ENCODE data around the gene MRPL24.

Gene MRPL24

GRCh38 chr1:156707417-156708217, 33.3 kb downstream of the MRPL24 start:
- H3K27me3 ChIP-seq (ENCODE audit: insufficient read depth, low read length) = no peaks in the 10 kb centered on the region
- H3K36me3 ChIP-seq (ENCODE audit: insufficient read depth, low read length) = no peaks in the 10 kb centered on the region
- peak overlapping the region; percentile 60 for H2AFZ ChIP-seq (ENCODE audit: low read depth, low read length)
- peak overlapping the region; percentile 42 for H3K4me3 ChIP-seq (ENCODE audit: low read length)
- peaks cover 72% of the 10 kb centered on the region for H3K4me1 ChIP-seq (ENCODE audit: insufficient read depth, low read length)
- no peaks in the 10 kb centered on the region for H3K9me3 ChIP-seq (ENCODE audit: low read length)

- peak overlapping the region; percentile 60 for H2AFZ ChIP-seq (ENCODE audit: low read depth, low read length)
- no peaks in the 10 kb centered on the region for H3K27me3 ChIP-seq (ENCODE audit: insufficient read depth, low read length)
- H3K4me3 ChIP-seq (ENCODE audit: low read length) = peak overlapping the region; percentile 42
- H3K4me1 ChIP-seq (ENCODE audit: insufficient read depth, low read length) = peaks cover 72% of the 10 kb centered on the region
- no peaks in the 10 kb centered on the region for H3K36me3 ChIP-seq (ENCODE audit: insufficient read depth, low read length)
- no peaks in the 10 kb centered on the region for H3K9me3 ChIP-seq (ENCODE audit: low read length)
Measured at GRCh38 chr1:156706657-156707416, 34.1 kb downstream of the MRPL24 start.

- Histone ChIP-seq H2AFZ (ENCODE audit: low read depth, low read length) (peak overlapping the region; percentile 60), H3K9me3 (ENCODE audit: low read length) (no peaks in the 10 kb centered on the region), H3K4me1 (ENCODE audit: insufficient read depth, low read length) (peaks cover 72% of the 10 kb centered on the region)
Measured at GRCh38 chr1:156705918-156706656, 34.8 kb downstream of the MRPL24 start.

GRCh38 chr1:156705321-156705917, 35.5 kb downstream of the MRPL24 start, which contains the start of gene CRABP2:
CRABP2 (minus strand) TSS chr1:156705583; CDS start chr1:156705446, 137 bp downstream.
- H3K9me3 ChIP-seq (ENCODE audit: low read length) = no peaks in the 10 kb centered on the region

More at GRCh38 chr1:156705918-156706656, 34.8 kb downstream of the MRPL24 start:
- no peaks in the 10 kb centered on the region for H3K27me3 ChIP-seq (ENCODE audit: insufficient read depth, low read length)
- H3K36me3 ChIP-seq (ENCODE audit: insufficient read depth, low read length) = no peaks in the 10 kb centered on the region
- H3K4me3 ChIP-seq (ENCODE audit: low read length) = peak overlapping the region; percentile 42

DNA sequence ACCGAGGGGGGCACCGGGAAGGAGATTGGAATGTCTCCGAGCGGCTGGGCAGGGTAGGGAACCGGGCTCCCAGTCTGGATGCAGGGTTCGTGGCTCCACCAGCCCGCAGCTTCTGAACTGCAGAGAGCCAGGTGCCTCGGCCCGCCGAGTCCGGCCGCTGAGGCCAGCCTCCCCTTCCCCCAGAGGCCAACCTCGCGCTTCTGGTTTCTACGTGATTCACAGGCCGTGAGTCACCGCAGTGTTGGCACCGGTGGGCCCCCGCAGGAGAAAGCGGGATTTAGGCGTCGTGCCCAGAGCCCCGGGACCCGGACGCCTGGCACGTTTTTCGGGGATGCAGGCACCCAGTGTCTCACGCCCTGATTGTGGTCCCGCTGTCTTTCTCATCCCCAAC, 36.0 kb downstream of the MRPL24 start:
- Histone ChIP-seq H2AFZ (ENCODE audit: low read depth, low read length) (peak overlapping the region; percentile 60), H3K27me3 (ENCODE audit: insufficient read depth, low read length) (no peaks in the 10 kb centered on the region), H3K4me3 (ENCODE audit: low read length) (peak overlapping the region; percentile 42), H3K36me3 (ENCODE audit: insufficient read depth, low read length) (no peaks in the 10 kb centered on the region), H3K9me3 (ENCODE audit: low read length) (no peaks in the 10 kb centered on the region), H3K4me1 (ENCODE audit: insufficient read depth, low read length) (peaks cover 62% of the 10 kb centered on the region)

More at GRCh38 chr1:156705321-156705917, 35.5 kb downstream of the MRPL24 start, which contains the start of gene CRABP2:
- H3K4me3 ChIP-seq (ENCODE audit: low read length) = peak within 1 kb of the TSS; percentile 42
- no peaks in the 10 kb centered on the region for H3K36me3 ChIP-seq (ENCODE audit: insufficient read depth, low read length)
- H3K27me3 ChIP-seq (ENCODE audit: insufficient read depth, low read length) = no peaks in the 10 kb centered on the region
- peak within 1 kb of the TSS; percentile 60 for H2AFZ ChIP-seq (ENCODE audit: low read depth, low read length)
- peaks cover 67% of the 10 kb centered on the region for H3K4me1 ChIP-seq (ENCODE audit: insufficient read depth, low read length)

GRCh38 chr1:156704166-156704711, 36.6 kb downstream of the MRPL24 start:
- H3K4me1 ChIP-seq (ENCODE audit: insufficient read depth, low read length) = peaks cover 55% of the 10 kb centered on the region
- H3K36me3 ChIP-seq (ENCODE audit: insufficient read depth, low read length) = no peaks in the 10 kb centered on the region
- H3K9me3 ChIP-seq (ENCODE audit: low read length) = no peaks in the 10 kb centered on the region
- peak overlapping the region; percentile 42 for H3K4me3 ChIP-seq (ENCODE audit: low read length)
- no peaks in the 10 kb centered on the region for H3K27me3 ChIP-seq (ENCODE audit: insufficient read depth, low read length)
- H2AFZ ChIP-seq (ENCODE audit: low read depth, low read length) = no peak overlapping the region

DNA sequence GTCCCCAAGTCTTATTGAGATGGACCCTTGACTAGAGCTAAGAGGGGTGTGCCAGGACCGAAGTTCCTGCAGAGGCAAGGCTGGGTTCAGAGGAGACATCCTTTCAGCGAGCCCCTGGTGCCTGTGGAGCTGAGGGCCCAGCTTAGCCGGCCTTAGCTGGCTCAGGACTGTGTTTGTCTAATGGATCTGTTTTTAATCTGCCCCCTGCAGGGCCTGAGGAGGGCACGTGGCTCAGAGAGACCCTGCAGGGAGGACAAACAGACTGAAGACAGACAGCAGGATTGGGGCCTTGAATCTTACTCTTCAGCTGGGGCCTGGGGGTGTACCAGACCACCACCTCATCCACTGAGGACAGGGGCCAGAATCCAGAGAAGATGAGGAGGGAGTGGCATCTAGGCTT, 37.1 kb downstream of the MRPL24 start:
- Histone ChIP-seq H3K4me3 (ENCODE audit: low read length) (no peak overlapping the region), H3K36me3 (ENCODE audit: insufficient read depth, low read length) (peaks cover 4% of the 10 kb centered on the region), H3K27me3 (ENCODE audit: insufficient read depth, low read length) (no peaks in the 10 kb centered on the region), H2AFZ (ENCODE audit: low read depth, low read length) (no peak overlapping the region), H3K9me3 (ENCODE audit: low read length) (no peaks in the 10 kb centered on the region), H3K4me1 (ENCODE audit: insufficient read depth, low read length) (peaks cover 50% of the 10 kb centered on the region)

GRCh38 chr1:156703336-156703735, 37.6 kb downstream of the MRPL24 start:
- peaks cover 46% of the 10 kb centered on the region for H3K4me1 ChIP-seq (ENCODE audit: insufficient read depth, low read length)
- no peak overlapping the region for H3K4me3 ChIP-seq (ENCODE audit: low read length)
- no peaks in the 10 kb centered on the region for H3K9me3 ChIP-seq (ENCODE audit: low read length)
- no peaks in the 10 kb centered on the region for H3K27me3 ChIP-seq (ENCODE audit: insufficient read depth, low read length)
- H3K36me3 ChIP-seq (ENCODE audit: insufficient read depth, low read length) = peaks cover 4% of the 10 kb centered on the region
- no peak overlapping the region for H2AFZ ChIP-seq (ENCODE audit: low read depth, low read length)

- Histone ChIP-seq H3K9me3 (ENCODE audit: low read length) (no peaks in the 10 kb centered on the region), H3K4me3 (ENCODE audit: low read length) (no peak overlapping the region), H3K4me1 (ENCODE audit: insufficient read depth, low read length) (peaks cover 23% of the 10 kb centered on the region), H3K27me3 (ENCODE audit: insufficient read depth, low read length) (no peaks in the 10 kb centered on the region), H3K36me3 (ENCODE audit: insufficient read depth, low read length) (peaks cover 4% of the 10 kb centered on the region), H2AFZ (ENCODE audit: low read depth, low read length) (no peak overlapping the region)
Measured at GRCh38 chr1:156700736-156701531, 40.0 kb downstream of the MRPL24 start.

DNA sequence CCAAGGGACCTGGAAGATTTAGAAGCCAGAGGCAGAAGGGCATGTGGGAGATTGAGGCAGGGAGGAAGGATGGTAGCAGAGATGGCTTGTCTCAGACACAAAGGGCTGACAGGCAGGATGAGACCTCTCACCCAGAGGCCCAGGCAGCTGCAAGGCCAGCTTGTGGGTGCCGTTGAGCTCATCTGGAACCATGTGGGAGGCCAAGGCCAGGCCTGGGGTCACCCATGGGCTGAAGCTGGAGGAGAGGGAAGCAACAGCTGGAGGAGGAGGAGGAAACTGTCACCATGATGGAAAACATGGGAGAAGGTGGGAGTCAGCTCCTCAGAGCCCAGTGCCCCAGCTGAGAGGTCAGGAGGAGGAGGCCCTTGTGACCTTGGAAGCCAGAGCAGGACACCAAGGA, 41.9 kb downstream of the MRPL24 start:
- peaks cover 4% of the 10 kb centered on the region for H3K36me3 ChIP-seq (ENCODE audit: insufficient read depth, low read length)
- H2AFZ ChIP-seq (ENCODE audit: low read depth, low read length) = no peak overlapping the region
- H3K27me3 ChIP-seq (ENCODE audit: insufficient read depth, low read length) = no peaks in the 10 kb centered on the region
- H3K4me3 ChIP-seq (ENCODE audit: low read length) = no peak overlapping the region
- H3K9me3 ChIP-seq (ENCODE audit: low read length) = no peaks in the 10 kb centered on the region
- H3K4me1 ChIP-seq (ENCODE audit: insufficient read depth, low read length) = peaks cover 11% of the 10 kb centered on the region

- H3K27me3 ChIP-seq (ENCODE audit: insufficient read depth, low read length) = no peaks in the 10 kb centered on the region
- no peak overlapping the region for H2AFZ ChIP-seq (ENCODE audit: low read depth, low read length)
Measured at GRCh38 chr1:156697481-156697880, 43.4 kb downstream of the MRPL24 start.

DNA sequence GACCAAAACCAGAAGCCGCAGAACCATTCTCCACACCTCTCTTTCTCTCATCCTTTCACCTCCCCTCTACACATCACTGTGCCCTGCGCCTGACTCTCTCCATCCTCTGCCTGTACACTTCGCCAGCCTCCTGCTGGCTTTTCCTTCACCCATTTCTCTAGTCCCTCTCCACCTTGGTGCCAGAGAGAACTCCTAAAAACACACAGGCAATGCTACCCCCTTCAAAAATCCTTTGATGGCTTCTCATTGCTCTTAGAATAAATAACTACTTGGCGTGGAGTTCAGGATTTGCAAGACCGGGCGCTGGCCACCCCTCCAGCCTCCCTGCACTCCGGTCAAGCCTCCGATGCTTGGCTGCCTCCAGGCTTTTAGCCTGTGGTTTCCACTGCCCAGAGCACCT, 44.1 kb downstream of the MRPL24 start:
- Histone ChIP-seq H3K36me3 (ENCODE audit: insufficient read depth, low read length) (peaks cover 4% of the 10 kb centered on the region), H3K4me3 (ENCODE audit: low read length) (no peak overlapping the region), H3K27me3 (ENCODE audit: insufficient read depth, low read length) (peaks cover 4% of the 10 kb centered on the region), H2AFZ (ENCODE audit: low read depth, low read length) (no peak overlapping the region), H3K9me3 (ENCODE audit: low read length) (no peaks in the 10 kb centered on the region), H3K4me1 (ENCODE audit: insufficient read depth, low read length) (peaks cover 27% of the 10 kb centered on the region)

More at GRCh38 chr1:156697481-156697880, 43.4 kb downstream of the MRPL24 start:
- H3K36me3 ChIP-seq (ENCODE audit: insufficient read depth, low read length) = peaks cover 4% of the 10 kb centered on the region
- no peak overlapping the region for H3K4me3 ChIP-seq (ENCODE audit: low read length)
- no peaks in the 10 kb centered on the region for H3K9me3 ChIP-seq (ENCODE audit: low read length)
- H3K4me1 ChIP-seq (ENCODE audit: insufficient read depth, low read length) = peaks cover 20% of the 10 kb centered on the region
